ENCODE measurements around the gene SLC39A11.
"Not testable (repeated sequence)": the region's sequence is repeated elsewhere in the genome, so short reads cannot be mapped to it uniquely, and the experiment has no call there.

Gene SLC39A11

DNA sequence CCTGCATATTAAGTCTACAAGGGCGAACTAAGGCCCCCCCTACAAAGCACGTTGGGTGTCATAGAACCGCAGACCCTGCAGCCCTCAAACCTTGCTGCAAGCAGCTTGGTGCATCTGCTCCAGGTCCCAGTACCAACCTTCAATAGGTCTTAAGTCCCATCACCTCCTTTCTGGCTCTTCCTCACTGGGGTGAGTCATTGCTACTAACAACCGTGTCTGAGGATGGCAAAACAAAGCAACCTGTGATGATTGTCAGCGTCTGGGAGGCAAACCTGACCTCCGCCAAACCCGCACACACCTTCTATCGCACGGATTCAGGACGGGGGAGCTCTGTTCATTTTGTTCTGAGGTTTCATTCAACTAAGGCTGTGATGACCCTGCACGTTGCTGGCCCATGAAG, 138.9 kb downstream of the SLC39A11 start:
- DNase-seq (ENCODE audit: low read depth in 2 of 3, low spot score in 2 of 3), result no peak

DNA sequence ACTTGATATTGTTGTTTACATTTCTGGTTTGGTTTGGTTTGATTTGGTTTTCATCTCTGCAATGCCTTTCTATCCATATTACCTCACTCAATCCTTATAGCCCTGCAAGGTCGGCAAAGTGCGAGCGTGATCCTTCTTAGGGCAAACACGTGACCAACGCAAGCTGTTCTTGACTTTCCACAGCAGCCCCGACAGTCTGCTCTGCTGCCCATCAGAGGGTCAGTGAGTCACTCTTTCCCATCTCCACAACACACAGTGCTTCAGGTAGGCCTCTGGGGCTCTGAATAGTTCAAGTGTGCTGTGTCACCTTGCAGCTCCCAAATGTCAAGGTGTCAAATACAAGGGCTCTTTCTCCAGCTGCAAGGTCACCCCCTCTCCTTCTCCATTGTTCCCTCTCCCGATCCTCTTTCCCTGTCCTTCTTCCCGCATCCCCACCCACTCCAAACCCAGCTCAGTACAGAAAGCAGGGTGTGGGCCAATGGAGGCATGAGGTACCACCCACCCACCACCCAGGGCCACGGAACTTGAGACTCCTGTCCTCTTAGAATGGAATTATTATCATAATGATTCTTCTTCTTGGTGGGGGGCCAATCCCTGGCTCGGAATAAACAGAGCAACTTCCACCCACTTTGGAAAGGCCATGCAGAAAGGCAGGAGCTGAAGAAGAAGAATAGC, 139.7 kb downstream of the SLC39A11 start:
- DNase-seq (ENCODE audit: low read depth in 2 of 3, low spot score in 2 of 3), result no peak

DNA sequence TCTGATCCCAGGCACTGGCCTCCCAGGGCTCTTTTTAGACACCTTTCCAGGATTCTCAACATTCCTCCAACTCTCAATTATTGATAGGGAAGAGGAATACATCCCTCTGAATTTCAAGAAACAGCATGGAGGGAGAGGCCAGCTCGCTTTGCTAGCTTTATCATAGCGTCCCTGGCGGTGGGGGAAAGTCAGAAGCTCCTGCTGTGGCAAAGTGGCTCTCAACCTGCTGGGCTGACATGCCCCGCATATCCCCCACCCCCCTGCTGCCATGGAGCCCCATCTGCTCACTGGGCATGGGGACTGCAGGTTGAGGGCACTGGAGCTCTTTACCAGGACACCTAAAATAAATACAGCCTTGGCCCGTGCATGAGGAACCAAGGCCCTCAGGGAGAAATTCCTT, 140.3 kb downstream of the SLC39A11 start:
- DNase-seq (ENCODE audit: low read depth in 2 of 3, low spot score in 2 of 3), result no peak

DNA sequence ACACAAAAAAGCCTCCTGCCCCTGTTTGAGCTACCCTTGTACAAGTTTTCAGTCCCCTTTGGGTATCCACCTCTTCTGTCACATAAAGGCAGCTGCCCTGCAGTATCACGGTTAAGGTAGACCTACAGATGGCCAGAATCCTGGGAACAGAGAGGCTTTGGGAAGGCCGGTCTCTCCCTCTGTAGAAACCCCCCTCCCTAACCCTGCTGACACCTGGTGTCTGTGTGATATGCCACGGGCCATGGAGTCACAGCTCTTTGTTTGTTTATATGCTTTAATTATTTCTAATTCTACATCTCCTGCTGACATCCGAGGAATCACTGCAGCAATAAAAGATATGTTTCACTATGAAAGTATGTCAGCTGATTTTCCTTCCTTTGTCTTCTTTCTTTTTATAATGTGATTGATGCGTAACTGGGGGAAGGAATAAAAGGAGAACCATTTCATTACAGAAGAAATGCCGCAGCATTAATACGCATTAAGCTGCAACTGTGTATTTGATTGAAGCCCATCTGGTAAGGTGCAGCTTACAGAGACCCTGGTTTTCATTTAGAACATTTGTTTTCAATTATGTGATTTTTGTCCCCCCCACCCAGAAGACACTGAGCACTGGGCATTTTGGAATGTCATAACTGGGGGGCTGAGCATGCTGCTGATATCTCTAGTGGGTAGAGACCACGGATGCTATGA, 142.1 kb downstream of the SLC39A11 start:
- DNase-seq (ENCODE audit: low read depth in 2 of 3, low spot score in 2 of 3), result no peak

DNA sequence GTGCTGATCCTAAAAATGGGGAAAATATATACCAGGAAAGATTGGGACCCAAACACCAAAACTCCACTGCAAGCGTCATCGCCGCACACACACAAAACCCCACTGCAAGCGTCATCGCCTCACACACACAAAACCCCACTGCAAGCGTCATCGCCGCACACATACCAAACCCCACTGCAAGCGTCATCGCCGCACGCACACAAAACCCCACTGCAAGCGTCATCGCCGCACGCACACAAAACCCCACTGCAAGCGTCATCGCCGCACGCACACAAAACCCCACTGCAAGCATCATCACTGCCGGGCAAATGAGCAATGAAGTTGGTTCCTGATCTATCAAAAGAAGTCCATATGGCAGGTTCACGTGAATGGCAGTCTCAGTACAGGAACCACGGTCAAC, 144.4 kb downstream of the SLC39A11 start:
- no peak for DNase-seq (ENCODE audit: low read depth in 2 of 3, low spot score in 2 of 3)

DNA sequence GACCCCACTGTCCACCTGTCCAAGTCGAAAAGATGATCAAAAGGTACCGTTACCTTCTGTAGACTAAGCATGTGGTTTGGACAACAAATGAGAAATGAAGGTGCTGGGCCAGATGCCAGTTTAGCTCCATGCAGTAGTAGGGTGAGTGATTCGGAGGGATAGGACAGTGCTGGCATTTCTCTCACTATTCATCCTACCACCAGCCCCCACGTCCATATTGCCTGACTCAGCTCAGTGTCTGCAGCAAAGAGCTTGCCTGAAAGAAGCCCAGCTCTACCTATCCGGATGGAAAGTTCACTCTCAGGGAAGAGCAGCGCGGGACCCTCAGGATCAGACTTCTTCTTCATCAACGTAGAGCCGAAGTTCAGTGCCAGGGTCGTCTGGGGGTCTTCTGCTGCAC, 145.0 kb downstream of the SLC39A11 start:
- no peak for DNase-seq (ENCODE audit: low read depth in 2 of 3, low spot score in 2 of 3)

DNA sequence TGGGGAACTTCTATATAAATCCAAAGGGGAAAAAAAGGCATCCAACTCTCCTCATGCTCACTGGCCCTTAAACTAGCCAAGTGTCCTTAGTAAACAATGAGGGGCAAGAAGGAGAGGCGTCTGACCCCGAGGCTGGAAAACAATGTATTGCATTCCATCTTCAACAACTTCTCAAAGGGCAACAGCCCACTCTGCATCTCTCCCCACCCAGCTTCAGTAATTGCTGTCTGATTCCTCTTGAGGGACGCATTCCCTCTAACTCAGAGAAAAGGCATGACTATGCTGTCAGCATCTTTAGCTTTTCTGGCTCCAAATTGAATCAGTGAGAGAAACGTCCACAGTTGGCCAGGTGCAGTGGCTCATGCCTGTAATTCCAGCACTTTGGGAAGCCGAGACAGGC, 145.8 kb downstream of the SLC39A11 start:
- DNase-seq (ENCODE audit: low read depth in 2 of 3, low spot score in 2 of 3), result no peak

DNA sequence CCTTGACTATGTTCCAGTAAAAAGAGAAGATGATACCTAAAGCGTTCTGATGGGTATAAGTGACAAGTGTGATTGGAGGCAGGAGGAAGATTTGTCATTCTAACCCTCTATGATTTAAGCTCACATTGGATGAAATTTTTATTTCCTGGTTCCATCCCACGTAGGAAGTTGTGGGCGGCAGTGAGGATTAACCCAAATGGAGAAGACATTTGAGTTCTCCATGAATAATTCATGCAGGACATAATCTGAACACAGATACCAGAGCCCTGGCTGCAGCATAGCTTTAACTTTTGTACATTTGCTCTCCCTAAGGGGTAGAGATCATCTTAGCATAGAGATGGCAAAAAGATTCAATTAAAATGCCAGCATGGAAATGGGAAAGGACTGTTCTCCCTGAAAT, 146.3 kb downstream of the SLC39A11 start:
- no peak for DNase-seq (ENCODE audit: low read depth in 2 of 3, low spot score in 2 of 3)

DNA sequence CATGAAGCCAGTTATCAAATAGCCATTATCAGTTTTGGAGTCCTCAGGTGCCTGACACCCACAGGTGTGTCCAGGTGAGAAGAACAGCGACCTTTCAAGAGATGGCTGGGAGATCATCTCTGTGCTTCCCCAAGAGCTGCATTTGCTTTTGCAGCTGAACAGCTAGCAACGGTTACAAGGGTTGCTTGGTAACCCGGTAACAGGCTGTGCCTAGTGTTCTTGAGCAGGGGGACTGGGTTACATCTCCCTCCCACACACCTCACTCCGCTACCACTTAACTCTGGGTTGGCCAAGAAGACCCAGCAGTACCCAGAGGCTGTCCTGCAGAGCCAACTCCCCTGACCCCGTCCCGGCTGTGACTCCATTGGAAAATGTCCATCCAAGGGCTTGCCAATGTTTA, 147.0 kb downstream of the SLC39A11 start:
- DNase-seq (ENCODE audit: low read depth in 2 of 3, low spot score in 2 of 3), result no peak

DNA sequence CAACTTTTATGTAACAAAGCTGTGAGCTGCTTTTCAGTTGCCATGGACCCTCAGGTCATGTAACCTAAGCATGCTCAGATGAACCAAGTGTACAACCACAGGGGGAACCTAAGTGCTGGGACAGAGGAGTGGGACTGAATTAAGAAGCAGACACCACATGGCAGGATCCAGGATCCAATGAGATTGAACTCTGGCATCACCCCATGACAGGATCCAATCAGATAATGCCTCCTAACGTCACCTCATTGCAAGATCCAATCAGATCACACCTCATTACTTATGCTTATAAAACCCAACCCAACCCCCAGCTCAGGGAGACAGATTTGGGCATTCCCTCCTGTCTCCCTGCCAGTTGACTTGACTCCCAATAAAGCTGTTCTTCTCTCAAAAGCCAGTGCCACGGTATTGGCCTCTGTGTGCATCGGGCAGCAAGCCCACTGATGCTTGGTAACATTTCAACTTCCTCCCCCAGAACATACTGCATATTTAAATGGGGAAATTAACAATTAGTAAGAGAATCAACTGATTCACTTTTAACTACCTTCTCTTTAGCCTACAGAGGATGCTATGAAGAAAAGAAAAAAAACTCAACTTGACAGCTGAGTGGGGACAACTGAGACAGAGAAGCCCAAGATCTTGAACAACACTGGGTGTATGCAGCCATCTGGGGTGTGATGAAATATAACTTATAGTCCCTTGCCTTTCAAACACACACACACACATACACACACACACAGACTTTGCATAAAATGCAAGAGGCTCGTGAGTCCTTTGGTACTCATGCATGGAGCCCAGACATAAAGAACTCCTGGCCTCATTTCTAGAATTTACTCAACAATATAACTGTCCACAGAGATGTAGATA, 148.4 kb downstream of the SLC39A11 start:
- DNase-seq (ENCODE audit: low read depth in 2 of 3, low spot score in 2 of 3), result no peak

DNA sequence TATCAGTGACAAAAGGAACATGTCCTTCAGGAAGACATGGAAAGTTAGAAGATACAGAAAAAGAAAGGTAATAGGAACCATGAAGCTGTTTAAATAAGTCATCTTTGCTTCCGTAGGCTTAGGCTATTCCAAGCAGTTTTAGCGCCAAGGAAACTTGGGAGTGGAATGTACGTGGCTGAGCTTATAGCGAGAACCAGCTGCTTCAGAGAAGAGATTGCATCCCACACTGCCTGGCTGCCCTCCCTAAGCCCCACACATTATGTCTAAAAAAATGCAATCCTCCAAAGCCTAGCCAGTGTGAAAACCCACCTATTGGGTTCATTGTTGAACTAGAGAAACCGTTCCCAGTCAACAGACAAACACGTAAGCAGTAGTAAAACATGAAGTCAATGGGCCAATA, 149.9 kb downstream of the SLC39A11 start:
- DNase-seq (ENCODE audit: low read depth in 2 of 3, low spot score in 2 of 3), result no peak

DNA sequence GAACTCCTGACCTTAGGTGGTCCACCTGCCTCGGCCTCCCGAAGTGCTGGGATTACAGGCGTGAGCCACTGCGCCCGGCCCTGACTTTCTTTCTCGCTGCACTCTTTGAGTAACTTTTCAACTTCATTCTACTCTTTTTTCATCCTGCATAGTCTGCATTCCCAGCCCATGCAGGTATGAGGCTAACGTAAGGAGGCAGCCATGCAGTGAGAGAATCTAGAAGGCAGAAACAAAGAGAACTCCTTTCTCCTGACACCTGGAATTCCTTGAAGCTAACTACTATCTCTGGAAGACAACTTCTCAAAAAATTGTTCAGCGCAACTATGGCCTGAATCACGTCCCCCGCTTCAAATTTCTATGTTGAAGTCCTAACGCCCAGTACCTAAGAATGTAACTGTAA, 152.0 kb downstream of the SLC39A11 start:
- DNase-seq (ENCODE audit: low read depth in 2 of 3, low spot score in 2 of 3), result no peak

DNA sequence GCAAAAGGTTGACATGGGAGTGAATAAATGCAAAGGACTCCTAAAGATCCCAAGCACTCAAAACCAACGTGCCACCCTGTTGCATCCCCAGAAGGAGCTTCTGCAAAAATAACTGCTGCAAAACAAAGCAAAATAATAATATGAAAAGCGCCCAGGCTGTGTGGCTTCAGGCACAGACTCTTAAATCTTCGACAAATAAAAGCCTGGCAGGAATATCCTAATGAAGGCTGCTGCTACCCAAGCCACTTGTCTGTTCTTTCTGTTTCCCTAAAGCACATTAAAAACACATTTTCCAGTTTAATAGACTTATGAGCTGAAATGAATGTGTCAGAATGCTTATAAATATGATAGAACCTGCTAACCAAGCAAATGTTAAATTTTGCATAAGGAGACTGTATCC, 154.0 kb downstream of the SLC39A11 start:
- DNase-seq (ENCODE audit: low read depth in 2 of 3, low spot score in 2 of 3), result no peak

DNA sequence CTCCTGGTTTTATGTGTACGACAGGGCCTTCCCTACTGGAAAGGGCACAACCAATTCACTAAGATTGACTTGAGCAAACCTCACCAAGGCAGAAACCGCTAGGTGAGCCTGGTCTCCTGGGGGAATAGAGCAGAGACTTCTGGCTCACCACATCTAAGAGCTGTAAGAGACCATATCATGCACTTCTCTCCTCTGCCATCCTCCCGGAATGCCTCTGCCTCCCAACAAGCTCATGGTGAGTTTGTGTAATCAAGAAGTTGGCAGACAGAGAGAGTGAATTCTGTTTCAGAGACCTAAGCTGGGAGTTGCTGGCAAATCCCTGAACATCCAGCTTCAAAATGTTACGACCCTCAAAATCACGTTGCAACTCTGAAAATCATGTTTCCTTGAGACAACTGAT, 154.8 kb downstream of the SLC39A11 start:
- DNase-seq (ENCODE audit: low read depth in 2 of 3, low spot score in 2 of 3), result no peak

DNA sequence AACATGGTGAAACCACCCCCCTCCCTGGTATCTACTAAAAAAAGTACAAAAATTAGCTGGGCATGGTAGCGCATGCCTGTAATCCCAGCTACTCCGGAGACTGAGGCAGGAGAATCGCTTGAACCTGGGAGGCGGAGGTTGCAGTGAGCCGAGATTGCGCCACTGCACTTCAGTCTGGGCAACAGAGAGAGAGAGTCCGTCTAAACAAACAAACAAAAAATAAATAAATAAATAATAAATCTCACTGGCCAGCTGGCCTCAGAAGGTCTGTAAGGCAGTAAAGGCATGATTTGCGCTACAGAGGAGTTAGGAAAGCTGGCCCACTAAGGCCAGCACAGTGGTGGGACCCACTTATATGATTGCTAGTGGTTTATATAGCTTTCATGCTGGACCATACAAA, 155.2 kb downstream of the SLC39A11 start:
- DNase-seq (ENCODE audit: low read depth in 2 of 3, low spot score in 2 of 3), result not testable (repeated sequence)

DNA sequence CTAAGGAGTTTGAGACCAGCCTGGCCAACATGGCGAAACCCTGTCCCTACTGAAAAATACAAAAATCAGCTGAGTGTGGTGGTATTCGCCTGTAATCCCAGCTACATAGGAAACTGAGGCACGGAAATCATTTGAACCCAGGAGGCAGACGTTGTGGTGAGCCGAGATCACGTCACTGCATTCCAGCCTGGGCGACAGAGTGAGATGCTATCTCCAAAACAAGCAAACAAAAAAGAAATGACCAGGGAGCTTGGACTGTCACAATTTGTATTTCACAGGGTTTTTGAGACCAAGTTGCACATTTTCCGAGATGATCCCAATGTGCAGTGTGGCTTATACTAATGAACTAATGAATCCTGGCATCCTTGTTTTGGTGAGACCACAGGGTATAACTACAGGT, 156.5 kb downstream of the SLC39A11 start:
- no peak for DNase-seq (ENCODE audit: low read depth in 2 of 3, low spot score in 2 of 3)

DNA sequence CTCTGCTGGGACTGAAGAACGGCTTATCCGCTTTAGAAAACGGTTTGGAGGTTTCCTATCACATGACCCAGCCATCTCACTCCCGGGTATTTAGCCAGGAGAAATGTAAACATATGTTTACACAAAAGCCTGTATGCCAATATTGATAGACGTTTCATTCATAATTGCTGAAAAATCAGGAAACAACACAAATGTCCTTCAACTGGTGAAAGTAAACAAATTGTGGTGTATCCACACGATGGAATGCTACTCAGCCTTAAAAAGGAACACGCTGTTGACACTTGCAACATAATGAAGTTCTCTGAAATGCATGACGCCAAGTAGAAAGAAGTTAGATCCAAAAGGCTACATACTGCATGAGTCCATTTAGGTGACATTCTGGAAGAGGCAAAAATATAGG, 157.6 kb downstream of the SLC39A11 start:
- DNase-seq (ENCODE audit: low read depth in 2 of 3, low spot score in 2 of 3), result no peak

DNA sequence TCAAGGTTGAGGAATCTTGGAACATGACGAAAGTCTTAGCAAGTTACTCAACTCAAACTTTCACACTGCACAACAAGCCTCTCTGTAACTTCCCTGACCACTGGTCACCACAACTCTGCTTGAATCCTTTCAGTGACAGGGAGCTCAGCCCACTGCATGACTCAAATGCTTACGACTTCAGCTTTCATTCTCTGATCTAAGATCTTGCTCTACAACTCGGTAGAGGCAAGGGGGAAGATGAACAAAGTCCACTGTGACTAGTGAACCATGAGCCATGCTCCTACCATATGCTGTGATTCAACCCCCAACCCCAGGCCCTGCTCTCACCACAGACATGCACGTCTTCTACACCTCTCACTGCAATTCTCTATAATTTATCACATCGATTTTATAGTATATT, 160.9 kb downstream of the SLC39A11 start:
- no peak for DNase-seq (ENCODE audit: low read depth in 2 of 3, low spot score in 2 of 3)

DNA sequence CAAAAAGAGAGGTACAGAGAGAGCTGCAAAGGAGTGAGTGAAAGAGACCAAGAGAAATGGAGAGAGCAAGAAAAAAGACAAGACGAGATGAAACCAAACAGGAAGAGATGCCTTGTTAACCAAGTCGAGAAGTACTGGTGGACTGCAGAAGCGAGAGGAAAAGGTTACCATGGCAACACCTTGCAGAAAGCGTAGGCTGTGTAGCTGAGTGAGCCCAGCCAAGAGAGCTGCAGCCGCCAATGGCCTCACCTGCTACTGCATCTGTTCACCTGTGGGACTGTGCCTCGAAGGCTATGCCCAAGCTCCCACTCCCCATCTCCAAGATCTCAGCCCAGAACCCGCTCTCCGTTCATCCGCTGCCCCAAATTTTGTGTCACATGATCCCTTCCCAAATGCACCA, 161.3 kb downstream of the SLC39A11 start:
- DNase-seq (ENCODE audit: low read depth in 2 of 3, low spot score in 2 of 3), result no peak

DNA sequence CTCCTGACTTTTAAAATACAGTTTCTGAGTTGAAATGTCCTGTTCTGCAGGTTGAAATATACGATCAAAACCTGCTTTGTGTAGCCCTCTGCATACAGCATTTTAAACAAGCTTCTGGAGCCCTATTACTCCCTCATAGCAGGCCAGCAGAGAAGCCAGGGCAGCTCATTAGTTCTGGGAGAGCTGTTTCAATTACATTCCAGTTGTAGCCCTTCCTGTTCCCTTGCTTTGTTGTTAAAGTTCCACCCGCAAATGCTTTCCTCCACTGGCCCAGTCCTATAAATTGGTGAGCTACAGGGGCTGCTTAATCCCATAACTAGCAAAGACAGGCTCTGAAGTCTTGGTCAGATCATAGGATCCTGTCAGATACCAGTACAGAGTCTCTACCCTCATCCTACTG, 162.5 kb downstream of the SLC39A11 start:
- no peak for DNase-seq (ENCODE audit: low read depth in 2 of 3, low spot score in 2 of 3)

DNA sequence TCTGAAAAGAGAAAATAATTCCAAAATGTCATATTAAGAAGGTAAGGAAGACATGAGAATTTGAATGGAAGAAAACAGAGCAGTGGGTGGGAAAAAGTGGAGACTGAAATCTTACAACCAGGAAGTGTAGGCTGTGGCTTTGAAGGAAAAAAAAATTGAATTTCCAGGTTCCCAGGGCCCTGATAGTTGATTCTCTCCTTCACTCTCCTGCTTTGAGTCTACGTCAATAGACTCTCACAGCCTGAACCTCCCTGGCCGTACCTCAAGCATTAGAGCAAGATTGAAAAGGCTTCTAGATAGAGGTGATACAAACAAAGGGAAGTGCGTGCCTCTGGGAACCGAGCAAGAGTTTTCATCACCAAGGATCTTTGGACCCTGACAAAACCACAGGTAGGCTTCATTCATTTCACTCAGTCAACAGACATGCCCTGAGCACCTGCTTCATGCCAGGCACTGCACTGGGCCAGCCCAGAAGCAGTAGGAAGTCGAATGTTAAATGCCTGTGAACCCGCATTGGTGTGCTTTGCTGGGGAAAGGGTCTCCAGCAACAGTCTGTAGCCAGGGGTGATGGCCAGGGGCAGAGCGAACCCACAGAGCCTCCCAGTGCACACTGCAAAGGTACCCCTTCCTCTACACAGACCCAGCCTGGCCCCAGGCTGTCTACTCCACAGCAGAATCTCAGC, 163.9 kb downstream of the SLC39A11 start:
- no peak for DNase-seq (ENCODE audit: low read depth in 2 of 3, low spot score in 2 of 3)

DNA sequence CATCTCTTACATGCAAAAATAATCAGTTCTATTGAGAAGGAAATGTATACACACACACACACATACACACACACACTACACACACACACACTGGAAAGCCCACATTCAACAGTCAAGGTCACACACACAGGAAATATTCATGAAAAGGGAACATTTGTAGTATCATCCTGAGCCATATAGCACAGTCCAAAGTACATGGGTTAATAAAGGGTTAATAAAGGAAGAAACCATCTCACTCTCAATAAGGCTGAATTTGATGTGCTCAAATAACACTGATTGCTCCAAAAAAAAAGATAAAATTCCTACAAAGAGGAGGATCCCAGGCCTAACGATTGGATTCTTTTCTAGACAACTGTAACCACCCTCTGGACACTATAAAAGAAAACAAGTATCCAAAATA, 164.7 kb downstream of the SLC39A11 start:
- no peak for DNase-seq (ENCODE audit: low read depth in 2 of 3, low spot score in 2 of 3)

Measured in activated CD8-positive, alpha-beta memory T cell treated with anti-CD3 and anti-CD28 coated beads for 48 hours (primary cell).